Upper lobe of right lung (tissue), 1 donor: ENCODE data around the gene DNAJC1. TPM values are rescaled to one million over a fixed set of nuclear protein-coding genes. Genes with fewer than 3 reads are reported as not detected.

Experiments used
- ATAC-seq: fragments of 200-7000 bp; cut with Tn5 transposase; one replicate; pipeline ENCODE4 v1.9.1; 2020; ENCODE audit warnings: mild to moderate bottlenecking, moderate library complexity
- DNase-seq: peaks from one replicate; pipeline ENCODE4 v3.0.0-alpha.2; 2020
- H3K27ac ChIP-seq: fragments of 200-600 bp; one replicate; pipeline ENCODE4 v1.8.0; 2022
- H3K27me3 ChIP-seq: fragments of 200-600 bp; one replicate; pipeline ENCODE4 v1.8.0; 2022; ENCODE audit warnings: mild to moderate bottlenecking
- H3K36me3 ChIP-seq: fragments of 200-600 bp; one replicate; pipeline ENCODE4 v1.8.0; 2022
- H3K4me1 ChIP-seq: fragments of 200-600 bp; one replicate; pipeline ENCODE4 v1.8.0; 2022
- H3K4me3 ChIP-seq: fragments of 200-600 bp; one replicate; pipeline ENCODE4 v1.8.0; 2022; ENCODE audit warnings: mild to moderate bottlenecking
- H3K9me3 ChIP-seq: fragments of 200-600 bp; one replicate; pipeline ENCODE4 v1.8.0; 2022
- intact Hi-C: fragments of 100-400 bp; cut with DNase I; formaldehyde crosslinking; loops from one replicate; pipeline ENCODE4 v1.11.0; 2022
- total RNA-seq: library from RNA; stranded (reverse); fragmentation: NEBNext Ultra II Directional; extraction: Animal tissue kit (Norgen Biotek cat#: 25700); gene quantifications from one replicate; pipeline ENCODE4 v1.2.1, GENCODE V29; 2021
- TF ChIP-seq, protein P1 (sequence below): fragments of 200-600 bp; IDR thresholded peaks from one replicate; pipeline ENCODE4 v1.8.0; 2022; ENCODE audit warnings: antibody characterized with exemption
- donor health status: DM: no; HTN: yes; CAD: no; lungs with severe emphysema.

The DNAJC1 gene
- total RNA-seq, 1 donor from 2014 or later = 32.7 TPM

DNA sequence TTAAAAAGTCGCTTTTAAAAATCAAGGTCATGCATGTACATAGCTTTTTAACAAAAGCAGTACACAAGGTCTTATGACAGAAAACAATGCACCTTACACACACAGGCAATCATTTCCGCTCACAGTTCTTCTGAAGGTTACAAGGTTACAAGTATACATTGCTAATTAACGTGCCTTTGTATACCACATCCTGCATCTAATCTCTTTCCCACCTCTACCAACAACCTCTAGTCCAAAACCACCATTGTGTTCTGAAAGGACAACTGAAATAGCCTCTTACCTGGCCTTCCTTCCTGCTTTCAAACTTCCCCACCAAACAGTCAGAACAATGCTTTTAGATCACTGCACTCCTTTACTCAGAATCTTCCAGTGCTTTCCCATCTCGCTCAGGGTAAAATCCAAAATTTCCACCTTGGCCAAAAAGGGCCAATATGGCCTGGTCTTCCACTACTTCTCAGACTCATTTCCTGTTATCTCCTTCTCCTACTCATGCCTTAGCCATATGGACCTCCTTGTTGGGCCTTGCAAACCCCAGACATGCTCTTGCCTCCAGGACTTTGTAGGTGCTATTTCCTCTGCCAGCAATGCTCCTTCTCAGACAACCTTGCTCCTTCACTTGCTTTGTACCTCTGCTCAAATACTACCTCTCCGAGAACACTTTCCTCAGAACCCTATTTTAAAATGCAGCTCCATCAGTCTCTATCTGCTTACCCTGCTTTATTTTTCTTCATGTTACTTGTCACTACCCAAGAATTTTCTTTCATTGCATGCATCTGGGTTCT is 205.4 kb downstream of the DNAJC1 start:
- intact Hi-C loops = no loop called here
- TF ChIP-seq, protein P1, sequence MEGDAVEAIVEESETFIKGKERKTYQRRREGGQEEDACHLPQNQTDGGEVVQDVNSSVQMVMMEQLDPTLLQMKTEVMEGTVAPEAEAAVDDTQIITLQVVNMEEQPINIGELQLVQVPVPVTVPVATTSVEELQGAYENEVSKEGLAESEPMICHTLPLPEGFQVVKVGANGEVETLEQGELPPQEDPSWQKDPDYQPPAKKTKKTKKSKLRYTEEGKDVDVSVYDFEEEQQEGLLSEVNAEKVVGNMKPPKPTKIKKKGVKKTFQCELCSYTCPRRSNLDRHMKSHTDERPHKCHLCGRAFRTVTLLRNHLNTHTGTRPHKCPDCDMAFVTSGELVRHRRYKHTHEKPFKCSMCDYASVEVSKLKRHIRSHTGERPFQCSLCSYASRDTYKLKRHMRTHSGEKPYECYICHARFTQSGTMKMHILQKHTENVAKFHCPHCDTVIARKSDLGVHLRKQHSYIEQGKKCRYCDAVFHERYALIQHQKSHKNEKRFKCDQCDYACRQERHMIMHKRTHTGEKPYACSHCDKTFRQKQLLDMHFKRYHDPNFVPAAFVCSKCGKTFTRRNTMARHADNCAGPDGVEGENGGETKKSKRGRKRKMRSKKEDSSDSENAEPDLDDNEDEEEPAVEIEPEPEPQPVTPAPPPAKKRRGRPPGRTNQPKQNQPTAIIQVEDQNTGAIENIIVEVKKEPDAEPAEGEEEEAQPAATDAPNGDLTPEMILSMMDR = no peak

DNA sequence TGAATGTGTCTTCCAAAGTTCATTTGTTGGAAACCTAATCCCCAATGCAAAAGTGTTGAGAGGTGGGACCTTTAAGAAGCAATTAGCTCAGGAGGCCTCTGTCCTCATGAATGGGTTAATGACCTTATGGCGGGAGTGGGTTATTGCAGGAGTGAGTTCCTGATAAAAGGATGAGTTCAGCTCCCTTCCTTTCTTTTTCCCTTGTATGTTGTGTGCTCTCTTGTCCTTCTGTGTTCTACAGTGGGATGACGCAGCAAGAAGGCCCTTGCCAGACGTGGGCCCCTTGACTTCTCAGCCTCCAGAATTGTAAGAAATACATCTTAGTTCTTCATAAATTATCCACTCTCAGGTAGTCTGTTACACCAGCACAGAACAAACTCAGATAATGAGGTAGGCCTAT is 206.0 kb downstream of the DNAJC1 start:
- H3K4me3 ChIP-seq = no peak overlapping the region
- H3K36me3 ChIP-seq = no peaks in the 10 kb centered on the region
- no peaks in the 10 kb centered on the region for H3K27me3 ChIP-seq
- no peak for DNase-seq
- ATAC-seq = no peak
- H3K9me3 ChIP-seq = no peaks in the 10 kb centered on the region
- H3K4me1 ChIP-seq = no peaks in the 10 kb centered on the region
- intact Hi-C loops = no loop called here
- H3K27ac ChIP-seq = no peak overlapping the region
- TF ChIP-seq, protein P1 = no peak

More for the DNA sequence above, 205.4 kb downstream of the DNAJC1 start:
- H3K4me1 ChIP-seq = no peaks in the 10 kb centered on the region
- H3K4me3 ChIP-seq = no peak overlapping the region
- ATAC-seq = no peak
- H3K36me3 ChIP-seq = no peaks in the 10 kb centered on the region
- no peak for DNase-seq
- no peaks in the 10 kb centered on the region for H3K27me3 ChIP-seq
- H3K27ac ChIP-seq = no peak overlapping the region
- no peaks in the 10 kb centered on the region for H3K9me3 ChIP-seq

DNA sequence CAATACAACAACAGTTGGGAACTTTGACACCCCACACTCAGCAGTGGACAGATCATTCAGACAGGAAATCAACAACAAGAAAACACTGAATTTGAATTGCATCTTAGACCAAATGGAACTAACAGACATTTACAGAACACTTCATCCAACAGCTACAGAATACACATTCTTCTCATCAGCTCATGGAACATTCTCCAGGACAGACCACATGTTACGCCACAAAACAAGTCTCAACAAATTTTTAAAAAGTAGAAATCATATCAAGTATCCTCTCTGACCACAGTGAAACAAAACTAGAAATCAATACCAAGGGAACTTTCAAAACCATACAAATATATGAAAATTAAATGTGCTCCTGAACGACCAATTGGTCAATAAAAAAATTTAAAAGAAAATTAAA is 212.3 kb downstream of the DNAJC1 start:
- no peaks in the 10 kb centered on the region for H3K36me3 ChIP-seq
- intact Hi-C loops = no loop called here
- H3K4me3 ChIP-seq = no peak overlapping the region
- H3K4me1 ChIP-seq = no peaks in the 10 kb centered on the region
- DNase-seq (no peak), ATAC-seq (no peak)
- H3K27ac ChIP-seq = no peak overlapping the region
- H3K9me3 ChIP-seq = peaks cover 10% of the 10 kb centered on the region
- TF ChIP-seq, protein P1 = no peak
- H3K27me3 ChIP-seq = no peaks in the 10 kb centered on the region

DNA sequence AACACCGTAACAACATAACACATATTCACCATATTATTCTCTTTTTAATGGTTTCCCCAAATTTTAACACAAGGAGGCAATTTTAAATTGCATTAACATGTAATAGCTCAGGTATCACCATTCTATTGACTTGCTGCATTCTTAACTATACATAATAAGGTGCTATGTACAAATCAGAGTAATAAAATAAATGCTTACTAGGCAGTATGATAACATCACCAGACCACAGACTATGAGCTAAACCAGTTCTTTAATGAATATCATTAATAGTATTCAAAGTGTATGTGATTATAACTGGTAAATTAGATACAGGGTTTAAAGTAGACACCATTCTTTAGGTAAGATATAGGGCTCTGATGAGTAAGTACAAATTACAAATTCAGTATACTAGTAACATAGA is 226.6 kb downstream of the DNAJC1 start:
- TF ChIP-seq, protein P1 = no peak
- no peaks in the 10 kb centered on the region for H3K4me1 ChIP-seq
- no peak overlapping the region for H3K27ac ChIP-seq
- no peaks in the 10 kb centered on the region for H3K9me3 ChIP-seq
- no peak overlapping the region for H3K4me3 ChIP-seq
- no peaks in the 10 kb centered on the region for H3K27me3 ChIP-seq
- ATAC-seq (no peak), DNase-seq (no peak)
- intact Hi-C loops = no loop called here
- no peaks in the 10 kb centered on the region for H3K36me3 ChIP-seq

DNA sequence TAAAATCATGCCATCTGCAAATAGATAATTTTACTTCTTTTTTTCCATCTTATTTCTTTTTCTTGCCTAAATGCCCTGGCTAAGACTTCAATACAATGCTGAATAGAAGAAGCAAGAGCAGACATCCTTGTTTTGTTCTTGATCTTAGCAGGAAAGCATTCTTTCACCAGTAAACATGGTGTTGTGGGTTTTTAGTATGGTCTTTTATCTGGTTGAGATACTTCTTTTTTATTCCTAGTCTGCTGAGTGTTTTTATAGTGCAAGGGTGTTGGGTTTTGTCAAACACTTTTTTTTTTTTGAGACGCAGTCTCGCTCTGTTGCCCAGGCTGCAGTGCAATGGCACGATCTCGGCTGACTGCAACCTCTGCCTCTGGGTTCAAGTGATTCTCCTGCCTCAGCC is 232.3 kb downstream of the DNAJC1 start:
- intact Hi-C loops = no loop called here
- no peak for DNase-seq
- Histone ChIP-seq H3K4me3 (no peak overlapping the region), H3K4me1 (no peaks in the 10 kb centered on the region), H3K27ac (no peak overlapping the region), H3K9me3 (no peaks in the 10 kb centered on the region), H3K27me3 (no peaks in the 10 kb centered on the region), H3K36me3 (no peaks in the 10 kb centered on the region)
- ATAC-seq = no peak
- TF ChIP-seq, protein P1 = no peak
